ENCODE data around the gene KLF6.
"Not testable (repeated sequence)": the region's sequence is repeated elsewhere in the genome, so short reads cannot be mapped to it uniquely, and the experiment has no call there.

KLF6 gene

DNA sequence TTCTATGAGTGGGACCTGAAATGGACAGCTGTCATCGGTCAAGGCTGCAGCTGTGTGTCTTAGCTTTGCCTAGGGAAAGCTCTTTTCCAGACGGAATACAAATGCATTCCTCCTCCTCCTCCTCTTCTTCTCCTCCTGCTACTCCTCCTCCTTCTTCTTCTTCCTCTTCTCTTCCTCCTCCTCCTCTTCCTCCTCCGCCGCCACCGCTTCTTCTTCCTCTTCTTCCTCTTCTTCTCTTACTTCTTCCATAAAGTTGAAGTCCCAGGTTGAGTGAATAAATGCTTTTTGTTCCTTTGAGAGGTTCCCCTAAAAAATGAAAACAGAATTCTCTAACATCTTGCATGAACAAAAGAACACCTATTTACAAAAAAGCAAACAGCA, 28.7 kb downstream of the KLF6 start:
- DNase-seq (ENCODE audit: low spot score), result no peak

DNA sequence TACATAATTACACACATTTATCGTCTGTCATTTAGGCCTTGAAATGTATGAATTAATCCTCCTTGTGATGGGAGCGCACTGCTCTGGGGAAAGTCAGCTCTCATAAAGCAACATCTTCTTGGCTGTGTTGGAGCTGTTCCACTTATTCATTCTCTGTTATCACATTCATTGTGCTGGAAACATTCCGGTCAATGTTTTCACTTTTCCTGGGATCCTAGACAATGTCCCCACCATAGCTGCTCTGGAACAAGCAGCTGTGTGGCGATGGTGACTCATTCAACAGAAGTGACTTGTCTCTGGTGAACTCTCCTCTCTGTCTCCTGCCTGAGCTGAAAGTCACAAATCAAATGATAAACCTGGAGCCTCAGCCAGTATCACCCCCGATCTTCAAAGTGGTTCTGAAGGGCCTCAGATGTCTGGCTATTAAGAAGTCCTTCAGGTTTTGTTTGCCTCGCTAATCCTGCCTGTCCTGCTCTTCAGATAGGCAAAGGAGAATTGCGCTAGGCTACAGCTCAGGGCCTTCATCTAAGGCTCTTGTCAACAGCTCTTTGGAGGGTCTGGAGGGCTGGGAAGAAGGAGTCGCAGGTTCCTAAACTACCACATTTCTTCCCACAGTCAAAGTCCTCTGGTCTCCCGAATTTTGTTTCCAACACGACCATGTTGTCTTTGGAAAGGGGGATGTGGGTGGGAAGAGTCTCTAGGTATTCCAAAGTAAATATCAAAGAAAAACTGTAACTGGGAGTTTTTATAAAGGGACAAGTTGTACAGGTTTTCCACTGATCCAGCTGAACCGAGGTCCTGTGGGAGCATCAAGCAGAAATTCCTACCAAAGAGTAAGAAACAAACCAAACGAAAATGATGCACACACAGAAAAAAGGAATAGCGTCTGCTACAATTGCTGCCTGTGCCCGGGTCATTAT, 29.3 kb downstream of the KLF6 start:
- no peak for DNase-seq (ENCODE audit: low spot score)

DNA sequence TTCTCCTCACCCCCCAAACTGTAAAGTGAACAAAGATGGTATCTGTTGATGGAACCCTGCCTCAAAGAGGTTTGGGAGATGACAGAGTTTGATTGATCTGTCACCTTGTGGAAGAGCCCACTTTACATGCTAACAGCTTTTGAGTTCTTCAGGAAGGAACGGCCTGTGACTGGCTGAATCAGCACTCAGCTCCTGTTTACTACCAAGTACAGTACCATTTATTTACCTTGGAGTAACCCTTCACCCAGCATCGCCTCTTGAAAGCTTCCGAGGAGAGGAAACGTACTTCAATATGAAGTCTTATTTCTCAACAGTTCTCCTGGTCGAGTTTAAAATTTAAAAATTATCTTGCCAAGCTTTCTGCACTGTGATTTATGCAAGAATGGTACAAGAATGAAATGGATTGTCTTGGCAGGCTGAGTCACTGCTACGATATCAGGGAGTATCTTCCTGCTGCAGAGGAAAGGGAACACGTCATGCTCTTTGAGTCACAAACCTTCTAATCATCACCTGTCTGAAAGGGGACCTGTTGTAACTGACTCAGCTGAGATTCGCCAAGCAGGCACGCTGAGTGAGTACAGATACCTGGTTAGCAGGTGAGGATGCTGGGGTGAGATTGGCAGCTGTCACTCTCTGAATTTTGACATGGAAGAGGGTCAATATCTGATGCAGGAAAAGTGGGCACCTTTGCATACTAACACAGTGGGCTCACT, 30.1 kb downstream of the KLF6 start:
- DNase-seq (ENCODE audit: low spot score), result no peak

DNA sequence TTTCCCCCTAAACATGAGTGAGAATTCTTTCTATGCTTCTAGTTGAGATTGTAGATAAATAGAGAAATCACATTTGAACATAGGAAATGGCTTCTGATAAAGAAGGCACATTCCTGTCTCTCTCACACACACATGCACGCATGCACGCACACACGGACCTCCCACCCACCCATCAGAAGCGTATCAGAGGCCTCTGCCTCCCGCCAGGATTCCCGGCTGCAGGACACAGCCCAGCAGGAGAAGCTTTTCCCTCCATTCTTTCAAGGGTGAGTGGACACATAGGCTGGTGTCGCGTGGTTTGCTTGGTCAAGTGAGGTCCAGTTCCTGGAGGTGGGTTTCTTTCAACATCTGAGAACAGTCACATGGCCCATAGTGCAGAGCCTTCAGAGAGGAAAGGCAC, 34.2 kb downstream of the KLF6 start:
- DNase-seq (ENCODE audit: low spot score), result no peak

DNA sequence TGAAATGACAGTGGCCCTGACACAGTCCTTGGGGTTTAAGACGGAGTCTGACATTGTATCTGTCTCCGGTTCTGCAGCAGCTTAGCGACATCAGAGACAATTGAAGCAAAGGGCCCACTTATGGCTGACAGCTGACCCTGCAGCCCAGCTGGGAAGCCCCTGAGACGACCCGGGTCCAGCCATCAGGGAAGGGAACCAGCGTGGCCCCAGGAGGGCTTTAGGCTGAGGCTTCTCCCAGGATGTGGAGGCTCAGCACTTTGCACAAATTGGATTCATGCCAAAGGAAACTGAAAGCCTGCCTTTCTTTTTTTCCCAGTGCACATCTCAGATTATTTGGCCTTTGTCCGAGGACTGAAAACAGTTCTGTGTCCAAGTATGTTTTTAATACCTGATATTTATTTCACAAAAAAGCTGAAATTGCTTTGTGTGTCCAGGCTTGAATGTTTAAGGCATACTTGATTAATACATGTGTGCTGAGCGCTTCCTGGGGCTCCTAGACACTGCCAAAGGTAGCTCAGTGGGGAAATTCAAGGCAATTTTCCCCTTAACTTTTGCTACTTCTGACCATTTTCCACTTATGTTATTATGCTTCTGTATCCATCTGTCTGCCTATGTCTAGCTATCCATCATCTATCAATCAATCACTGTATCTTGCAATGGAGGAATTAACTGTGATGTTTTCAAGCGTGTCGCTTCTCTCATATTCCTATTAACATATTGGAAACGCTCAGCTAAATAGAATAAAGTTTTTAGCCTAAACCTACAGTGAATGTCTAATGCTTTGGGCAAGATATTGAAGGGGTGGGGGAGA, 34.8 kb downstream of the KLF6 start:
- no peak for DNase-seq (ENCODE audit: low spot score)

DNA sequence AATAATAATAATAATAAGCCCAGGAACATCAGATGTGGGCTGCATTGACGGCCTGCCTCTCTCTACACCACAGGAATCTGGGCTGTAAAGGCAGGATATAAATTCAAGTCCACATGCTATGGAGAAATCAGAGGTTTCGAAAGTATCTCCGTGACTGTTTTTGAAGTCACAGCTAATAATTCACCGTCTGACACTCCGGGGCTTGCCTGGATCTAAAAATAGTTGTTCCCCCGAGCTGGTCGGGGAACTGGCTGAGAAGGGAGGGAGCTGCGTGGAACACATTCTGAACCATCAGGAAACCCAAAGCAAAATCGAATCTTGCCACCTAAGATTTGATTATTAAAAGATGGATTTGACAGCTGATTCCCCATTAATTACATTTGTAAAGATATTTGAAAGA, 35.4 kb downstream of the KLF6 start:
- no peak for DNase-seq (ENCODE audit: low spot score)

DNA sequence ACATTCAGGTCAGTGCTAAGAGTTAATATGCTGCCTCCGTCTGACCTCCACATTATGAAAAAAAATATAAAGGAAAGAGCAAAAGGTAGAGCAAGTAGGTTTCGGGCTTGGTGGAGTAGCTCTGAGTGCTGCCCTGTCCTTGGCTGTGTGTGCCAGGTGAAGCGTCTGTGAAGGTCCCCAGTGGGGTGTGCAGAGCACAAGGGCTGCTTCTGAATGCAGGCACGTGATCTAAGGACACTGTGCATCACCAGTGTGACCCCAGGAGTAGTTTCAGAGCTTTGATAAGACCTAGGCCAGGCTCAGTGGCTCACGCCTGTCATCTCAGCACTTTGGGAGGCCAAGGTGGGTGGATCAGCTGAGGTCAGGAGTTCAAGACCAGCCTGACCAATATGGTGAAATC, 36.0 kb downstream of the KLF6 start:
- no peak for DNase-seq (ENCODE audit: low spot score)

DNA sequence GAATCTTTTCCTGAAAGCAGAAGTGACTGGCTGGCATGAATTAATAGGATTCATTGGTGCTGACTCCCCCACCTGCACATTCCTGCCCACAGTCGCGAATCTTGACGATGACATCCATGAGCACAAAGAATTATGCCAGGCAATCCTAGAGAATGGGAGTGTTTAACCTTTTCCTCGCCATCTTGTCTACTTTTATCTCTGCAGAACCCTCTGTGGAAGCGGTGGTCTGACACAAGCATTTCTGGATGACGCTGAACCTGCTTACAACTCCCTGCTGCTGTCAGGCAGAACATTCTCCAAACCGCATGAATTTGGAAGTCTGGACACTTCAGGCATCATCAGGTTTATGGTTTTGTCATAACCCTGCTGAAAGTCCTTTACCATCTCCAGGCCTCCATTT, 36.5 kb downstream of the KLF6 start:
- DNase-seq (ENCODE audit: low spot score), result no peak

DNA sequence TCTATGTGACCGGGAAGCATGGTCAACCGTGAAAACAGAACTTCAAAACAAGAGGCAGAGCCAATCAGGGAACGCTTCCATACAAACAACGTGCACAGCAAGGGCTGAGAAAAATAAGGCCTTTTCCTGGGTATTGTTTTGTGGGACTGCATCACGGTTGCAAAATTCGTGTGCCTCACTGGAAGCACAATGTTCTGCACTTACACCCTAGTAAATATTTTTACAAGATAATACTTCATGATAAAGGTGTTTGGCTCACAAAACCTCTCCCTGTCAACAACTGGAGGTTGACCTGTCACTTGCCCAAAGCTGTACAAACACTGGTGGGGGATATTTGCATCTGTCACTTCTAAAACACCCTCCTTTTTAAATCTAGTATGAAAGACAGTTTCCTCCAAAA, 37.0 kb downstream of the KLF6 start:
- no peak for DNase-seq (ENCODE audit: low spot score)

DNA sequence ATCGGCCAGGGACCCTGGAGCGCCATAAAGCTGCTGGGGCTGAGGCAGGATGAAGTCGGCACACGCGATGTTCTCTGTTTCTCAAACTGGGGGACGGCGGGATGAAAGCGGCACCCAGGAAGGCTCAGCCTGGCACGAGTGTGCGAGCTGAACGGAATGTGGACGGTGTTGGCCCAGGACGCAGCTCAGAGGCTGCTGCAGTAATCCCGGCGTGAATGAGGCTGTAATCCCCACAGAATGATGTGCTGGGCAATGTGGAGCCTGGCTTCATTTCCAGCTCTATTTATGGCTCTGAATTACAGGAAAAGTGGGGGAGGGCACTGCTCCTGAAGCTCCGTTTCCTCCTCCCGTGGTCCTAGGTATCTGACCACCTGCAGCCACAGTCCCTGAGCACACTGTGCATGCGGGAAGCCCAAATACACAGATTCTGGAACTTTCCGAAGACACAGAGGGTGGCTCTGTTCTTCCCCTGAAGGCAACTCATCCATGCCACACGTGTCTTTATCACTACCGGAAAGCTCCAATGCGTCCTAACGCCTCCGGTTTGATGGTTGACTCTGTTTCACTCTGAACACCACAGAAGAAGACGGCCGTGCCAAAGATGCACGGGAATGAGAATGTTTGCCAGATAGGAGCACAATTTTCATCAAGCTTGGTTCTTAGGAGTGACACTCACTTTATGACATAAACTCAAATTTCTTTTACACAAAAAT, 37.6 kb downstream of the KLF6 start:
- DNase-seq (ENCODE audit: low spot score), result no peak

DNA sequence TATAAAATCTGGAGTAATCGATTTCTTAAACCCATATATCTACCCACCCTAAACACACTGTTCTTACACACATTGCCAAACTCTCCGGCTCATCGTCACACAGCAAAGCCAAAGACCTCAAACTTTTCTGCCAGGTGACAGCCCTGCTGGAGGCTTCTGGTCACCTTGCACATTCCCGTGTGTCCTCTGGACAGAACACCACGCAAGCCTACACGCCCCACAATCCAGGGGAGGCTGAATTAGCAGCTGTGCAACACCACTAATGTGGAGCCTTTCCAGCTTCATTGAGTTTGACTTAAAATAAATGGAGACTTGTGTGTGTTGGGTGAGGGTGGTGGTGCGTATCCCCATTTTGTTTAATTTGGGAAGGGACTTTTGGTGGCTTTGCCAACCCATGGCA, 38.4 kb downstream of the KLF6 start:
- DNase-seq (ENCODE audit: low spot score), result no peak

DNA sequence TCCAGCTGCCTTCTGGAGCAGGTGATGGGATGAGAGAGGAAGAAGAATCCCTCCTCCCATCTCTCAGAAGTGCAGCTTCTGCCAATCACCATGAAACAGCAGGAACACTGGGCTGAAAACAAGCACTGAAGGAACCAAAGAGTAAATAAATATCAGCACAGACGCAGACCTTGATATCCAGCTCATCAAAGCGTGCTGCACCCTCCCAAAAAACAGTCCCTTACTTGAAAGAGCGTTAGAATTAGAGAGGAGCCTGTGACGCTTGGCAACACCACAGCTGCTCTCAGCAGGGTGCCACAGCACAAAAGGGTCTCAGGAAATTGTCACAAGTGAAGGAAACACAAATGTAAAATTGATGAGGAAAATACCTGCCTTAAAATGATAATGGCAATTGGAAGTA, 39.5 kb downstream of the KLF6 start:
- no peak for DNase-seq (ENCODE audit: low spot score)

DNA sequence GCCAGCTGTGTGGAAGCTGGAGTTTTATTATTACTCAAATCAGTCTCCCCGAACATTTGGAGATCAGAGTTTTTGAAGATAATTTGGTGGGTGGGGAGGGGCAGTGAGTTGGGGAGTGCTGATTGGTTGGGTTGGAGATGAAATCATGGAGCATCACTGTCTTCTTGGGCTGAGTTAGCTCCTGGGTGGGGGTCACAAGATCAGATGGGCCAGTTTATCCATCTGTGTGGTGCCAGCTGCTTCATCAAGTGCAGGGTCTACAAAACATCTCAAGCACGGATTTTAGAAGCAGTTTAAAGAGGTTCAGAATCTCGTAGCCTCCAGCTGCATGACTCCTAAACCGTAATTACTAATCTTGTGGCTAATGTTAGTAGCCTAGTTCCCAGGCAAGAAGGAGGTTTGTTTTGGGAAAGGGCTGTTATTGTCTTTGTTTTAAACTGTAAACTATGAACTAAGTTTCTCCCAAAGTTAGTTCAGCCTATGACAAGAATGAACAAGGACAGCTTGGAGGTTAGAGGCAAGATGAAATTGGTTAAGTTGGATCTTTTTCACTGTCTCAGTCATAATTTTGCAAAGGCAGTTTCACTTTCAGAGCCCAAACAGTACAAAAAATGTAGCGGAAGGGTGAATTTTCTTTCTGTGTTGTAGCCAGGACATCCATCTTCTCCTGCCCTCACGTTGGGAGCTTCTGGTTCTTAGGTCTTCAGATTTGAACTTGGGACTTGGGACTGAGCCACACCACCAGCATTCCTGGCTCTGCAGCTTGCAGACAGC, 43.1 kb downstream of the KLF6 start:
- no peak for DNase-seq (ENCODE audit: low spot score)

DNA sequence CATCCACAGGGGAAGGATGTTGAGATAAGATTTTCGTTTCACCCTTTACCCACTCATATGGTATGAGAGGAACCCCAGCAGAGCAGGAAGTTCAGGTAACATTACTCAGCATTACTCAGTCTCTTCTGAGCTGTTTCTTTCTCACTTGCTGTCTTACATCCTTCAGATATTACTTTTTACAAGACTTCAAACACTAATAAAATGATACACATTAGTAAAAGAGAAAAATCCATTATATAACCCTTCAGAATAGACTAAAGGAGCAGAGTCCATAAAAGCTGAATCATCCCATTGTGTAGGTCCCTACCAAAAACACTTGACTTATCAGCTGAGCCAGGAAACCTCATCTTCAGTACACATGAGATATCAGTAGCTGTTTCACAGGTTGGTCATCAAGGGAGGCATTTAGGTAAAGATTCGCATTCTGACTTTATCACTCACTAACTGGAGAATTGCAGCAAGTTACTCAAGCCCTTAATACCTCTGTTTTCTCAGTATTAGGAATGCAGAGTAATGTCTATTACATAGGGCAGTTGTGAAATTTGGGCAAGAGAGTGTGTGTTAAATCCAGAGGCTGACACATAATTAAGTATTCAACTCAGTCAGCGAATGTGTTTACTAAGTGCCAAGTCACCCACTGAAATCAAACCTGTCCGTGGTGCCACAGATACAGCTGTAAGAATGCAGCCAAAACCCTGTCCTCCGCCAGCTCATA, 44.7 kb downstream of the KLF6 start:
- no peak for DNase-seq (ENCODE audit: low spot score)

DNA sequence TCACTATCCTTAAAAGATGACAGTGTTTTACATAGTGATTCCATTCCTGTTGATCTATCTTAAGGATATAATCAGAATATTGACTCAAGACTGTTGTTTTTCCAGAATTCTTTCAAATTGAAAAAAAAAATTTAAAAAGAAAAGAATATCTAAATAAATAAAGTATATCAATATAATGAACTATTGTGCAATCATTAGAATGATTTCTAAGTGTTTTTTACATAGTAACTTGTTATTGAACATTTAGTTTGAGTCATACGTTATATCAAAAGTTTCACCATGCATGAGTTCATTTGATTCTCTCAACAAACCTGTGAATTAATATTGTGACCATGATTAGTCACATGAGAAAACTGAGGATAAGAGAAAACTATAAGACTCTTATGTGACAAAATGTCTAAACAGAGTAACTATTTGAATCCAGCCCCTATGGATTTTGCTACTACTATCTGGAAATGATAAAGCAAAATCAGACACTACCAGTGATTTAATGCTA, 46.1 kb downstream of the KLF6 start:
- DNase-seq (ENCODE audit: low spot score), result no peak

DNA sequence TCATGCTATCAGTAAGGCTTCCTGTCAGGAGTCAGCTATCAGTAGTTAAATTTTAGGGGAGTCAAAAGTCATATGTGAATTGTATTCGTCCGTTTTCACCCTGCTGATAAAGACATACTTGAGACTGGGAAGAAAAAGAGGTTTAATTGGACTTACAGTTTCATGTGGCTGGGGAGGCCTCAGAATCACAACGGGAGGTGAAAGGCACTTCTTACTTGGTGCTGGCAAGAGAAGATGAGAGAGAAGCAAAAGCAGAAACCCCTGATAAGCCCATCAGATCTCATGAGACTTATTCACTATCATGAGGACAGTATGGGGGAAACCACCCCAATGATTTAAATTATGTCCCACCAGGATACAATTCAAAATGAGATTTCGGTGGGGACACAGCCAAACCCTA, 47.1 kb downstream of the KLF6 start:
- DNase-seq (ENCODE audit: low spot score), result no peak

DNA sequence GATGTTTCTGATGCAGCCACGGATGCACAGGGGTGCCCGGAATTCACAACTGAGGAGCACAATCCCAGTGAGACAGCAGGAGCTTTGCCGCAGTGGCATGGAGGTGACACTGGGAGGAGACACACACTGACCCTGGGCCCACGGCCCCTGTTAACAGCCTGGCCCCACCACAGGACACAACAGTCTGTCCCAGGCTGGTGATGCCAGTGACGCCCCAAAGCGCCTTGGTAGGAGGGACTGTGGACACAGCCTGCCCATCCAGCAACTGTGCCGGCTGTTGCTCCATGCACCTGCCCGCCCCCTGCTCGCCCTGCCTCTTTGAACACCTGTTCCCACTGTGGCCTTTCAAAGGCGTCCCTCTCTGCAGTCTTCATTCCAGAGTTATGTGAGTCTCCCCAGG, 49.8 kb downstream of the KLF6 start:
- no peak for DNase-seq (ENCODE audit: low spot score)

DNA sequence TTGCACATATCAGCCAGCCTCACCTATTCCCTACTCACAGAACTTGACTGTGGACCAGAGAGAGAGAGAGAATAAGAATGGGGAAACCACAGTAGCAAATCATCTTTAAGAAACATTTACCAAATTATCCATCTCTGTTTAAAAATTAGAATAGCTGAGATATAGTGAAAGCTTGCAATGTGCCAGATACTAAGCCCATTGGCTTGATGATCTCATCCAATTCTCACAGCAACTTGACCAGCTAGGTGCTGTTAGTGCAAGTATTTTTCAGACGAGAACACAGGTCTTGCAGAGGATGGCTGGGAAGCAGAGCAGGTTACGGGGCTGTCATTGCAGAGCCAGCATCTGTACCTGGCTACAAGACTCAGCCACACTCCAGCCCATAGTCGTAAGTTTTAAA, 50.9 kb downstream of the KLF6 start:
- DNase-seq (ENCODE audit: low spot score), result no peak

DNA sequence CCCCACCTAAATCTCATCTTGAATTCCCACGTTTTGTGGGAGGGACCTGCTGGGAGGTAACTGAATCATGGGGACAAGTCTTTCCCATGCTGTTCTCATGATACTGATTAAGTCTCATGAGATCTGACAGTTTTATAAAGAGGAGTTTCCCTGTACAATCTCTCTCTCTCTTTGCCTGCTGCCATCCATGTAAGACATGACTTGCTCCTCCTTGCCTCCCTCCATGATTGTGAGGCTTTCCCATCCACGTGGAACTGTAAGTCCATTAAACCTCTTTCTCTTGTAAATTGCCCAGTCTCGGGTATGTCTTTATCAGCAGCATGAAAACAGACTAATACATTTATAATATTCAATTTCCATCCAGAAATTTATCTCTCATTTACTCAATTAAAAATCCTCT, 52.8 kb downstream of the KLF6 start:
- not testable (repeated sequence) for DNase-seq (ENCODE audit: low spot score)

DNA sequence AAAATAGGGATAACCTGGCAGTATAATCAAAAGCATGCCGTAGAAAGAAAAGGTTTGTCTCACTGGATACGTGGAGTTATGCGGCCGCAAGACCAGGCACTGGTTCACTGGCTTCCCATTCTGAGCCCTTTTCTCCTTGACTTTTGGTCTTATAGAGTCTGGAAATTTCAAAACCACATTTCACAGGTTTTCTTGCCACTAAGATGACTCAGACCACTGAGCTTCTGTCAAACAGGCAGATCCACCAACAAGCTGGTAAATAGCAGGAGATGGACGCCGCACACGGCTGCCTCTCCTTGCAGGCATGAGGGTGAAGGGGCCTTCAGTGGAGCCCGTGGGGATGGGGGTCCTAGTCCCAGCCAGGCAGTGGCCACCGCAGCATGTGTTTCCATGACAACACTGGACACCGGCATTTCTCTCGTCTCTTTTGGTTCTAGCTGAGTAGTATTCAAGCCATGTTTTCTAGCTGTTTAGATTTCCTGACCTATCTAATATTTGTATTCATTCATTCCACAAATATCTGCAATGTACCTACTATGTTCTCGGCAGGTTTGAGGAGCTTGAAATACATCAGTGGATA, 55.5 kb downstream of the KLF6 start:
- no peak for DNase-seq (ENCODE audit: low spot score)

Data from germinal center (tissue), 1 donor.